ENCODE data around the gene WARS2. TPM values are rescaled to one million over a fixed set of nuclear protein-coding genes. Genes with fewer than 3 reads are reported as not detected.

The WARS2 gene
- total RNA-seq, 1 donor from 2014 or later, result 13.4 TPM

- Histone ChIP-seq H3K4me1 (no peaks in the 10 kb centered on the region), H3K36me3 (no peaks in the 10 kb centered on the region), H3K27me3 (no peaks in the 10 kb centered on the region), H3K4me3 (no peak overlapping the region), H3K27ac (no peak overlapping the region), H3K9me3 (no peaks in the 10 kb centered on the region)
- TF ChIP-seq CTCF (IDR thresholded peaks at IDR 0.05), result no peak
- DNase-seq (no peak), ATAC-seq (no peak)
- intact Hi-C loops (cut with DNase I), result no loop called here
Observed at GRCh38 chr1:119083479-119083878, 57.0 kb downstream of the WARS2 start.

- DNase-seq (no peak), ATAC-seq (no peak)
- Histone ChIP-seq H3K4me1 (no peaks in the 10 kb centered on the region), H3K4me3 (no peak overlapping the region), H3K36me3 (no peaks in the 10 kb centered on the region), H3K27ac (no peak overlapping the region), H3K27me3 (no peaks in the 10 kb centered on the region), H3K9me3 (no peaks in the 10 kb centered on the region)
- TF ChIP-seq CTCF (IDR thresholded peaks at IDR 0.05), result no peak
- intact Hi-C loops (cut with DNase I), result no loop called here
Observed at GRCh38 chr1:119081700-119082099, 58.8 kb downstream of the WARS2 start.

- DNase-seq (no peak), ATAC-seq (no peak)
- no peaks in the 10 kb centered on the region for H3K9me3 ChIP-seq
- no peaks in the 10 kb centered on the region for H3K27me3 ChIP-seq
- TF ChIP-seq CTCF (IDR thresholded peaks at IDR 0.05), result no peak
- H3K27ac ChIP-seq, result no peak overlapping the region
- H3K4me3 ChIP-seq, result no peak overlapping the region
- H3K4me1 ChIP-seq, result no peaks in the 10 kb centered on the region
- H3K36me3 ChIP-seq, result no peaks in the 10 kb centered on the region
- intact Hi-C loops (cut with DNase I), result no loop called here
Observed at GRCh38 chr1:119081267-119081666, 59.2 kb downstream of the WARS2 start.

GRCh38 chr1:119080586-119080985, 59.9 kb downstream of the WARS2 start:
- H3K4me3 ChIP-seq, result no peak overlapping the region
- intact Hi-C loops (cut with DNase I), result no loop called here
- DNase-seq (no peak), ATAC-seq (peak; percentile 82)
- no peaks in the 10 kb centered on the region for H3K9me3 ChIP-seq
- no peak for TF ChIP-seq CTCF (IDR thresholded peaks at IDR 0.05)
- no peaks in the 10 kb centered on the region for H3K4me1 ChIP-seq
- no peaks in the 10 kb centered on the region for H3K36me3 ChIP-seq
- no peaks in the 10 kb centered on the region for H3K27me3 ChIP-seq
- no peak overlapping the region for H3K27ac ChIP-seq

GRCh38 chr1:119079881-119080280, 60.6 kb downstream of the WARS2 start:
- Histone ChIP-seq H3K27ac (no peak overlapping the region), H3K27me3 (no peaks in the 10 kb centered on the region), H3K36me3 (no peaks in the 10 kb centered on the region), H3K4me1 (no peaks in the 10 kb centered on the region), H3K4me3 (no peak overlapping the region), H3K9me3 (no peaks in the 10 kb centered on the region)
- TF ChIP-seq CTCF (IDR thresholded peaks at IDR 0.05), result no peak
- no peak for DNase-seq
- ATAC-seq, result no peak
- intact Hi-C loops (cut with DNase I), result no loop called here

- no peak for TF ChIP-seq CTCF (IDR thresholded peaks at IDR 0.05)
- no peaks in the 10 kb centered on the region for H3K4me1 ChIP-seq
- no peaks in the 10 kb centered on the region for H3K36me3 ChIP-seq
- DNase-seq, result no peak
- intact Hi-C loops (cut with DNase I), result no loop called here
- no peaks in the 10 kb centered on the region for H3K9me3 ChIP-seq
- H3K27me3 ChIP-seq, result no peaks in the 10 kb centered on the region
- no peak overlapping the region for H3K27ac ChIP-seq
- no peak overlapping the region for H3K4me3 ChIP-seq
- no peak for ATAC-seq
Observed at GRCh38 chr1:119075614-119076013, 64.8 kb downstream of the WARS2 start.

Data from upper lobe of right lung (tissue), 1 donor.